HepG2 (cell line): ENCODE results near the gene FAM83D. TPM values are rescaled to one million over a fixed set of nuclear protein-coding genes. Genes with fewer than 3 reads are reported as not detected.

Source experiments
- ATAC-seq: fragments of 200-7000 bp; cut with Tn5 transposase; 3 replicates; pipeline ENCODE4 v1.9.1; 2020; ENCODE audit warnings: mild to moderate bottlenecking, moderate library complexity
- BruUV-seq: library from RNA; stranded (reverse); fragments of 400-500 nt; replicated peaks from 2 replicates; lab custom pipeline; 2021; lab: Mats Ljungman, UMichigan
- CTCF ChIA-PET: fragments of 300-600 bp; formaldehyde crosslinking; extraction: SDS; loops from one replicate; lab custom pipeline; 2021; ENCODE audit warnings: low total read pairs, inconsistent platforms, low intra/inter-chr PET ratio; lab: Yijun Ruan, JAX
- POLR2A ChIA-PET: fragments of 350-600 bp; sonication (Branson Sonifier 250); formaldehyde crosslinking; loops from one replicate; lab custom pipeline; 2020; ENCODE audit warnings: antibody characterized with exemption, inconsistent platforms; lab: Yijun Ruan, JAX
- DNase-seq: peaks from one replicate; pipeline ENCODE4 v3.0.0-alpha.2; 2015; ENCODE audit warnings: low spot score
- FAIRE-seq: peaks from 3 replicates; lab custom pipeline; 2011; peaks lifted over from hg19 to GRCh38; lab: Jason Lieb, UNC
- H2AFZ ChIP-seq: one replicate; pipeline ENCODE4 v1.6.1; 2011; ENCODE audit warnings: low read length, inconsistent platforms
- H3K27ac ChIP-seq: fragments of 300-600 bp; 3 replicates; pipeline ENCODE4 v1.8.0; 2011; ENCODE audit warnings: mixed run types, mild to moderate bottlenecking, mixed read lengths, low read length, inconsistent platforms; ENCODE audit not compliant: insufficient read depth; ENCODE audit errors: extremely low read length
- H3K27me3 ChIP-seq, 2 experiments: fragments of 200-600 bp in 1 of 2; 2 replicates in 1 of 2; 3 replicates in 1 of 2; pipeline versions ENCODE4 v1.6.0 to v1.8.0; 2011; ENCODE audit warnings: low read length in 2 of 2, mild to moderate bottlenecking in 2 of 2, moderate library complexity in 2 of 2, inconsistent platforms in 1 of 2; ENCODE audit not compliant: insufficient read depth in 2 of 2, control insufficient read depth in 1 of 2
- H3K36me3 ChIP-seq, 2 experiments: fragments of 200-600 bp in 1 of 2; replicated peaks in 1 of 2; 2 replicates in 1 of 2; 3 replicates in 1 of 2; pipeline versions ENCODE4 v1.5.1 to v1.8.0; 2011; ENCODE audit warnings: low read length in 2 of 2, inconsistent platforms in 1 of 2; ENCODE audit not compliant: insufficient read depth in 2 of 2, control insufficient read depth in 1 of 2
- H3K4me1 ChIP-seq: 2 replicates; pipeline ENCODE4 v1.5.1; 2012; ENCODE audit warnings: low read length, inconsistent platforms; ENCODE audit not compliant: insufficient read depth
- H3K4me2 ChIP-seq: 2 replicates; pipeline ENCODE4 v1.6.0; 2011; ENCODE audit warnings: low read depth, low read length, inconsistent platforms
- H3K4me3 ChIP-seq, 3 experiments: fragments of 200-600 bp in 1 of 3; sonication (generic), shearing (Covaris generic) in 1 of 3; replicated peaks in 1 of 3; 2 replicates each; pipeline ENCODE4 v1.5.1; 2011 to 2016; ENCODE audit warnings: low read length in 3 of 3, inconsistent platforms in 2 of 3, low read depth in 2 of 3, mild to moderate bottlenecking in 2 of 3, control low read depth in 1 of 3, mixed read lengths in 1 of 3; ENCODE audit not compliant: insufficient read depth in 1 of 3
- H3K79me2 ChIP-seq: one replicate; pipeline ENCODE4 v1.6.1; 2011; ENCODE audit warnings: low read length, inconsistent platforms; ENCODE audit not compliant: insufficient read depth
- H3K9ac ChIP-seq: 2 replicates; pipeline ENCODE4 v1.6.0; 2011; ENCODE audit warnings: mild to moderate bottlenecking, low read depth, low read length, inconsistent platforms; ENCODE audit not compliant: insufficient read depth
- H3K9me3 ChIP-seq: 2 replicates; pipeline ENCODE4 v1.5.1; 2012; ENCODE audit warnings: mild to moderate bottlenecking, low read length
- H4K20me1 ChIP-seq: 2 replicates; pipeline ENCODE4 v1.6.0; 2011; ENCODE audit warnings: inconsistent platforms, mild to moderate bottlenecking, low read length, moderate library complexity; ENCODE audit not compliant: insufficient read depth
- DMAP1 ChIP-seq: IDR thresholded peaks from 2 replicates; pipeline ENCODE4 v1.6.1; 2016
- KDM5A ChIP-seq: fragments of 200-600 bp; sonication (generic); IDR thresholded peaks from 2 replicates; pipeline ENCODE4 v1.7.0; 2018; ENCODE audit warnings: antibody characterized with exemption, mild to moderate bottlenecking, low read length, borderline replicate concordance
- PAWR ChIP-seq: sonication (generic); formaldehyde crosslinking; IDR thresholded peaks from 2 replicates; pipeline ENCODE4 v1.4.0; 2020; ENCODE audit warnings: missing genetic modification reagents, mild to moderate bottlenecking, borderline replicate concordance
- RAD51 ChIP-seq: fragments of 450-650 bp; IDR thresholded peaks from 2 replicates; pipeline ENCODE4 v1.6.1; 2016; ENCODE audit warnings: borderline replicate concordance
- RBFOX2 ChIP-seq: fragments of 200-400 bp; formaldehyde crosslinking; IDR thresholded peaks from 2 replicates; pipeline ENCODE4 v1.6.1; 2017; ENCODE audit warnings: low read depth, mild to moderate bottlenecking, low read length
- ZNF260 ChIP-seq: sonication (generic); formaldehyde crosslinking; IDR thresholded peaks from 2 replicates; pipeline ENCODE4 v1.4.0; 2020; ENCODE audit warnings: missing genetic modification reagents, low read depth, mild to moderate bottlenecking, borderline replicate concordance
- ZNF468 ChIP-seq: sonication (generic); formaldehyde crosslinking; IDR thresholded peaks from 2 replicates; pipeline ENCODE4 v1.8.0; 2022; ENCODE audit warnings: mild to moderate bottlenecking, moderate library complexity, missing genetic modification reagents
- WGBS: methylation state at CpG from one replicate; pipeline ENCODE4 v1.1.6; 2017; ENCODE audit warnings: low lambda C conversion rate; 5-methylcytosine and 5-hydroxymethylcytosine counted together
- in situ Hi-C: cut with HindIII; loops from 2 replicates; pipeline ENCODE4 v1.10.0; 2017; ENCODE audit warnings: low pct_unique_long_range_greater_than_20kb; ENCODE audit not compliant: extremely low pct_ligation_motif_present
- intact Hi-C: fragments of 100-400 bp; cut with micrococcal nuclease; formaldehyde crosslinking; loops from one replicate; pipeline ENCODE4 v1.10.0; 2022; ENCODE audit not compliant: unreplicated experiment
- polyA plus RNA-seq, 8 experiments: library from polyadenylated mRNA; depleted of rRNA in 3 of 8; stranded (reverse) in 7 of 8; unstranded in 1 of 8; fragments of >200 nt; fragmentation: Illumina TruSeq in 4 of 8; extraction: Trizol in 4 of 8; gene quantifications; 2 replicates each; pipeline versions ENCODE4 v1.2.1 to v1.2.3, GENCODE V29; 2011 to 2016; ENCODE audit warnings: low read depth in 4 of 8, missing spikeins in 1 of 8, mixed read lengths in 1 of 8; ENCODE audit not compliant: insufficient read depth in 1 of 8
- total RNA-seq, 5 experiments: library from RNA; depleted of rRNA; stranded (reverse); fragments of >200 nt; fragmentation: Illumina TruSeq; extraction: Trizol; gene quantifications; 2 replicates each; pipeline ENCODE4 v1.2.3, GENCODE V29; 2016; ENCODE audit warnings: low read depth in 1 of 5
- TF ChIP-seq, protein P1 (sequence below): sonication (generic); formaldehyde crosslinking; IDR thresholded peaks from 2 replicates; pipeline ENCODE4 v1.4.0; 2020; ENCODE audit warnings: missing genetic modification reagents
- TF ChIP-seq, protein P2 (sequence below): sonication (generic); formaldehyde crosslinking; IDR thresholded peaks from 2 replicates; pipeline ENCODE4 v1.4.0; 2020; ENCODE audit warnings: missing genetic modification reagents
- TF ChIP-seq, protein P3 (sequence below): sonication (generic); formaldehyde crosslinking; IDR thresholded peaks from 2 replicates; pipeline ENCODE4 v1.4.0; 2020; ENCODE audit warnings: missing genetic modification reagents; ENCODE audit errors: not compliant biosample characterization
- TF ChIP-seq, protein P4 (sequence below): sonication (generic); formaldehyde crosslinking; IDR thresholded peaks from 2 replicates; pipeline ENCODE4 v1.4.0; 2020; ENCODE audit warnings: missing genetic modification reagents
- TF ChIP-seq, protein P5 (sequence below): sonication (generic); formaldehyde crosslinking; IDR thresholded peaks from 2 replicates; pipeline ENCODE4 v1.4.0; 2020; ENCODE audit warnings: mild to moderate bottlenecking, low read depth, missing genetic modification reagents
- TF ChIP-seq, protein P6 (sequence below): sonication (generic); formaldehyde crosslinking; IDR thresholded peaks from 2 replicates; pipeline ENCODE4 v1.4.0; 2020; ENCODE audit warnings: missing genetic modification reagents

The FAM83D gene
- total and polyA plus RNA-seq, 2 of the 13 experiments (the other 11 are each of a cell fraction or from before 2014, with no cell fraction given) = 51.4 to 64.0 TPM

DNA sequence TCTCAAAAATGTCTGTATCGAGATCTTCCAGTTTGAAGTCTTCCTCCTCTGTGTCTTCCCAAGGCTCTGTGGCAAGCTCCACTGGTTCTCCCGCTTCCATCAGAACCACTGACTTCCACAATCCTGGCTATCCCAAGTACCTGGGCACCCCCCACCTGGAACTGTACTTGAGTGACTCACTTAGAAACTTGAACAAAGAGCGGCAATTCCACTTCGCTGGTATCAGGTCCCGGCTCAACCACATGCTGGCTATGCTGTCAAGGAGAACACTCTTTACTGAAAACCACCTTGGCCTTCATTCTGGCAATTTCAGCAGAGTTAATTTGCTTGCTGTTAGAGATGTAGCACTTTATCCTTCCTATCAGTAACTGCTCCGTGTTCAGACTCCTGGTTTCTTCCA is 25.9 kb downstream of the FAM83D start:
- Histone ChIP-seq H3K36me3 (peaks cover 41 to 62% of the 10 kb centered on the region in 2 experiments), H3K27ac (no peak overlapping the region), H4K20me1 (no peaks in the 10 kb centered on the region), H3K79me2 (no peaks in the 10 kb centered on the region), H2AFZ (no peak overlapping the region), H3K4me1 (peaks cover 38% of the 10 kb centered on the region), H3K27me3 (no peaks in the 10 kb centered on the region), H3K9me3 (no peaks in the 10 kb centered on the region), H3K4me2 (no peak overlapping the region), H3K4me3 (no peak overlapping the region), H3K9ac (no peak overlapping the region)
- ChIA-PET CTCF (no interaction called here), POLR2A (no interaction called here)
- no peak for FAIRE-seq
- DNase-seq = no peak
- no peak for ATAC-seq
- BruUV-seq = no TSS peak
- 99% methylated on average over 6 of the region's 6 CpGs for WGBS
- in situ Hi-C loops (no loop called here), intact Hi-C loops (no loop called here)
- TF ChIP-seq, protein P1, sequence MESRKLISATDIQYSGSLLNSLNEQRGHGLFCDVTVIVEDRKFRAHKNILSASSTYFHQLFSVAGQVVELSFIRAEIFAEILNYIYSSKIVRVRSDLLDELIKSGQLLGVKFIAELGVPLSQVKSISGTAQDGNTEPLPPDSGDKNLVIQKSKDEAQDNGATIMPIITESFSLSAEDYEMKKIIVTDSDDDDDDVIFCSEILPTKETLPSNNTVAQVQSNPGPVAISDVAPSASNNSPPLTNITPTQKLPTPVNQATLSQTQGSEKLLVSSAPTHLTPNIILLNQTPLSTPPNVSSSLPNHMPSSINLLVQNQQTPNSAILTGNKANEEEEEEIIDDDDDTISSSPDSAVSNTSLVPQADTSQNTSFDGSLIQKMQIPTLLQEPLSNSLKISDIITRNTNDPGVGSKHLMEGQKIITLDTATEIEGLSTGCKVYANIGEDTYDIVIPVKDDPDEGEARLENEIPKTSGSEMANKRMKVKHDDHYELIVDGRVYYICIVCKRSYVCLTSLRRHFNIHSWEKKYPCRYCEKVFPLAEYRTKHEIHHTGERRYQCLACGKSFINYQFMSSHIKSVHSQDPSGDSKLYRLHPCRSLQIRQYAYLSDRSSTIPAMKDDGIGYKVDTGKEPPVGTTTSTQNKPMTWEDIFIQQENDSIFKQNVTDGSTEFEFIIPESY (CRISPR knock-in tag) = no peak
- TF ChIP-seq, protein P2, sequence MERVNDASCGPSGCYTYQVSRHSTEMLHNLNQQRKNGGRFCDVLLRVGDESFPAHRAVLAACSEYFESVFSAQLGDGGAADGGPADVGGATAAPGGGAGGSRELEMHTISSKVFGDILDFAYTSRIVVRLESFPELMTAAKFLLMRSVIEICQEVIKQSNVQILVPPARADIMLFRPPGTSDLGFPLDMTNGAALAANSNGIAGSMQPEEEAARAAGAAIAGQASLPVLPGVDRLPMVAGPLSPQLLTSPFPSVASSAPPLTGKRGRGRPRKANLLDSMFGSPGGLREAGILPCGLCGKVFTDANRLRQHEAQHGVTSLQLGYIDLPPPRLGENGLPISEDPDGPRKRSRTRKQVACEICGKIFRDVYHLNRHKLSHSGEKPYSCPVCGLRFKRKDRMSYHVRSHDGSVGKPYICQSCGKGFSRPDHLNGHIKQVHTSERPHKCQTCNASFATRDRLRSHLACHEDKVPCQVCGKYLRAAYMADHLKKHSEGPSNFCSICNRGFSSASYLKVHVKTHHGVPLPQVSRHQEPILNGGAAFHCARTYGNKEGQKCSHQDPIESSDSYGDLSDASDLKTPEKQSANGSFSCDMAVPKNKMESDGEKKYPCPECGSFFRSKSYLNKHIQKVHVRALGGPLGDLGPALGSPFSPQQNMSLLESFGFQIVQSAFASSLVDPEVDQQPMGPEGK = no peak
- no peak for TF ChIP-seq KDM5A
- TF ChIP-seq, protein P3, sequence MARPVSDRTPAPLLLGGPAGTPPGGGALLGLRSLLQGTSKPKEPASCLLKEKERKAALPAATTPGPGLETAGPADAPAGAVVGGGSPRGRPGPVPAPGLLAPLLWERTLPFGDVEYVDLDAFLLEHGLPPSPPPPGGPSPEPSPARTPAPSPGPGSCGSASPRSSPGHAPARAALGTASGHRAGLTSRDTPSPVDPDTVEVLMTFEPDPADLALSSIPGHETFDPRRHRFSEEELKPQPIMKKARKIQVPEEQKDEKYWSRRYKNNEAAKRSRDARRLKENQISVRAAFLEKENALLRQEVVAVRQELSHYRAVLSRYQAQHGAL (CRISPR knock-in tag) = no peak
- TF ChIP-seq, protein P4, sequence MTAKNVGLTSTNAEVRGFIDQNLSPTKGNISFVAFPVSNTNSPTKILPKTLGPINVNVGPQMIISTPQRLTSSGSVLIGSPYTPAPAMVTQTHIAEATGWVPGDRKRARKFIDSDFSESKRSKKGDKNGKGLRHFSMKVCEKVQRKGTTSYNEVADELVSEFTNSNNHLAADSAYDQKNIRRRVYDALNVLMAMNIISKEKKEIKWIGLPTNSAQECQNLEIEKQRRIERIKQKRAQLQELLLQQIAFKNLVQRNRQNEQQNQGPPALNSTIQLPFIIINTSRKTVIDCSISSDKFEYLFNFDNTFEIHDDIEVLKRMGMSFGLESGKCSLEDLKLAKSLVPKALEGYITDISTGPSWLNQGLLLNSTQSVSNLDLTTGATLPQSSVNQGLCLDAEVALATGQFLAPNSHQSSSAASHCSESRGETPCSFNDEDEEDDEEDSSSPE (CRISPR knock-in tag) = no peak
- no peak for TF ChIP-seq ZNF468
- TF ChIP-seq RBFOX2 = no peak
- TF ChIP-seq PAWR (CRISPR knock-in tag) = no peak
- TF ChIP-seq DMAP1 (CRISPR knock-in tag) = no peak
- TF ChIP-seq, protein P5, sequence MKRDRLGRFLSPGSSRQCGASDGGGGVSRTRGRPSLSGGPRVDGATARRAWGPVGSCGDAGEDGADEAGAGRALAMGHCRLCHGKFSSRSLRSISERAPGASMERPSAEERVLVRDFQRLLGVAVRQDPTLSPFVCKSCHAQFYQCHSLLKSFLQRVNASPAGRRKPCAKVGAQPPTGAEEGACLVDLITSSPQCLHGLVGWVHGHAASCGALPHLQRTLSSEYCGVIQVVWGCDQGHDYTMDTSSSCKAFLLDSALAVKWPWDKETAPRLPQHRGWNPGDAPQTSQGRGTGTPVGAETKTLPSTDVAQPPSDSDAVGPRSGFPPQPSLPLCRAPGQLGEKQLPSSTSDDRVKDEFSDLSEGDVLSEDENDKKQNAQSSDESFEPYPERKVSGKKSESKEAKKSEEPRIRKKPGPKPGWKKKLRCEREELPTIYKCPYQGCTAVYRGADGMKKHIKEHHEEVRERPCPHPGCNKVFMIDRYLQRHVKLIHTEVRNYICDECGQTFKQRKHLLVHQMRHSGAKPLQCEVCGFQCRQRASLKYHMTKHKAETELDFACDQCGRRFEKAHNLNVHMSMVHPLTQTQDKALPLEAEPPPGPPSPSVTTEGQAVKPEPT (CRISPR knock-in tag) = no peak
- TF ChIP-seq, protein P6, sequence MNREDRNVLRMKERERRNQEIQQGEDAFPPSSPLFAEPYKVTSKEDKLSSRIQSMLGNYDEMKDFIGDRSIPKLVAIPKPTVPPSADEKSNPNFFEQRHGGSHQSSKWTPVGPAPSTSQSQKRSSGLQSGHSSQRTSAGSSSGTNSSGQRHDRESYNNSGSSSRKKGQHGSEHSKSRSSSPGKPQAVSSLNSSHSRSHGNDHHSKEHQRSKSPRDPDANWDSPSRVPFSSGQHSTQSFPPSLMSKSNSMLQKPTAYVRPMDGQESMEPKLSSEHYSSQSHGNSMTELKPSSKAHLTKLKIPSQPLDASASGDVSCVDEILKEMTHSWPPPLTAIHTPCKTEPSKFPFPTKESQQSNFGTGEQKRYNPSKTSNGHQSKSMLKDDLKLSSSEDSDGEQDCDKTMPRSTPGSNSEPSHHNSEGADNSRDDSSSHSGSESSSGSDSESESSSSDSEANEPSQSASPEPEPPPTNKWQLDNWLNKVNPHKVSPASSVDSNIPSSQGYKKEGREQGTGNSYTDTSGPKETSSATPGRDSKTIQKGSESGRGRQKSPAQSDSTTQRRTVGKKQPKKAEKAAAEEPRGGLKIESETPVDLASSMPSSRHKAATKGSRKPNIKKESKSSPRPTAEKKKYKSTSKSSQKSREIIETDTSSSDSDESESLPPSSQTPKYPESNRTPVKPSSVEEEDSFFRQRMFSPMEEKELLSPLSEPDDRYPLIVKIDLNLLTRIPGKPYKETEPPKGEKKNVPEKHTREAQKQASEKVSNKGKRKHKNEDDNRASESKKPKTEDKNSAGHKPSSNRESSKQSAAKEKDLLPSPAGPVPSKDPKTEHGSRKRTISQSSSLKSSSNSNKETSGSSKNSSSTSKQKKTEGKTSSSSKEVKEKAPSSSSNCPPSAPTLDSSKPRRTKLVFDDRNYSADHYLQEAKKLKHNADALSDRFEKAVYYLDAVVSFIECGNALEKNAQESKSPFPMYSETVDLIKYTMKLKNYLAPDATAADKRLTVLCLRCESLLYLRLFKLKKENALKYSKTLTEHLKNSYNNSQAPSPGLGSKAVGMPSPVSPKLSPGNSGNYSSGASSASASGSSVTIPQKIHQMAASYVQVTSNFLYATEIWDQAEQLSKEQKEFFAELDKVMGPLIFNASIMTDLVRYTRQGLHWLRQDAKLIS (CRISPR knock-in tag) = no peak
- no peak for TF ChIP-seq RAD51
- TF ChIP-seq ZNF260 (CRISPR knock-in tag) = no peak
